ENCODE data around the gene ECHDC3. TPM values are rescaled to one million over a fixed set of nuclear protein-coding genes. Genes with fewer than 3 reads are reported as not detected.

Gene ECHDC3, protein sequence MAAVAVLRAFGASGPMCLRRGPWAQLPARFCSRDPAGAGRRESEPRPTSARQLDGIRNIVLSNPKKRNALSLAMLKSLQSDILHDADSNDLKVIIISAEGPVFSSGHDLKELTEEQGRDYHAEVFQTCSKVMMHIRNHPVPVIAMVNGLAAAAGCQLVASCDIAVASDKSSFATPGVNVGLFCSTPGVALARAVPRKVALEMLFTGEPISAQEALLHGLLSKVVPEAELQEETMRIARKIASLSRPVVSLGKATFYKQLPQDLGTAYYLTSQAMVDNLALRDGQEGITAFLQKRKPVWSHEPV
- total RNA-seq (2014; rRNA removed; shearing (Covaris generic)), result 0.63 and 0.97 TPM in 2 replicates
- polyA plus RNA-seq (2016; fragmentation: Nextera tagmentation; extraction: Ambion mirVana), result 1.8 and 2.3 TPM in 2 replicates

DNA sequence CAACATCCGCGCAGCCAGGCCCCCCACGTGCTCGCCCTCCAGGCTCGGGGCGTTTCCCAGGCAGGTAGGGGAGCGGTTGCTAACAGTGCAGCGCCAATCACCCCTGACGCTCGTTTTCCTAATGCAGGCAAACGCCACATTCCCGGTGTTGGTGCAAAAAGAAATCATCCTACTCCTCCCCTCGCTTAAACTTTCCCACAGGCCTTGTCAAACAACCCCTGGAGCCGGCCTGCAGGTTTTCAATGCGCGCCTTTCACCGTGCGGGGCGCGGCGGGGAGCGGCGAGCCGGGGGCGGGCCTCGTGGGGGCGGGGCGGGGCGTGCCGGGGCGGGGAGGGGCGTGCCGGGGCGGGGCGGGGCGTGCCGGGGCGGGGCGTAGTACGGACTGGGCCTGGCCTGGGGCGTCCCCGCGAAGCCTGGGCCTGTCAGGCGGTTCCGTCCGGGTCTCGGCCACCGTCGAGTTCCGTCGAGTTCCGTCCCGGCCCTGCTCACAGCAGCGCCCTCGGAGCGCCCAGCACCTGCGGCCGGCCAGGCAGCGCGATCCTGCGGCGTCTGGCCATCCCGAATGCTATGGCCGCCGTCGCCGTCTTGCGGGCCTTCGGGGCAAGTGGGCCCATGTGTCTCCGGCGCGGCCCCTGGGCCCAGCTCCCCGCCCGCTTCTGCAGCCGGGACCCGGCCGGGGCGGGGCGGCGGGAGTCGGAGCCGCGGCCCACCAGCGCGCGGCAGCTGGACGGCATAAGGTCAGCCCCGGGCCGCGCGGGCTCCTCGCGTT lies at the start of gene ECHDC3:
TSS of gene ECHDC3 (plus strand) at position 374 of the 770 bp plus-strand sequence. CDS start at position 569, 195 bp downstream.
- peak within 1 kb of the TSS; percentile 71 for H3K4me2 ChIP-seq (ENCODE audit: unreplicated experiment)
- H3F3A ChIP-seq (ENCODE audit: insufficient read depth), result no peaks in the 10 kb centered on the region
- no peak within 1 kb of the TSS for H3K27ac ChIP-seq
- no peaks in the 10 kb centered on the region for H3K9me3 ChIP-seq (ENCODE audit: low read depth)
- in situ Hi-C loops (cut with MboI), result no loop called here
- TF ChIP-seq EZH2phosphoT487 (IDR thresholded peaks at IDR 0.05; ENCODE audit: insufficient read depth, low read depth), result no peak
- no peak for TF ChIP-seq EZH2 (IDR thresholded peaks at IDR 0.05; ENCODE audit: insufficient read depth, poor library complexity, severe bottlenecking)
- no peaks in the 10 kb centered on the region for H3K36me3 ChIP-seq (ENCODE audit: low read depth)
- no peaks in the 10 kb centered on the region for H4K20me1 ChIP-seq (ENCODE audit: insufficient read depth)
- H3K9ac ChIP-seq, result peak within 1 kb of the TSS; percentile 64
- no peaks in the 10 kb centered on the region for H3K4me1 ChIP-seq (ENCODE audit: insufficient read depth)
- no peaks in the 10 kb centered on the region for H3K27me3 ChIP-seq (replicated peaks; ENCODE audit: insufficient read depth)
- no peaks in the 10 kb centered on the region for H3K9me2 ChIP-seq (ENCODE audit: insufficient read depth)
- 14 to 16% methylated on average over 42 to 76 of the region's 93 CpGs for WGBS, 2 experiments (ENCODE audit: low coverage in 1 of 2, low lambda C conversion rate in 2 of 2, missing lambda C conversion rate in 2 of 2)
- H3K79me2 ChIP-seq (ENCODE audit: insufficient read depth), result no peaks in the 10 kb centered on the region
- H2AFZ ChIP-seq, result peak within 1 kb of the TSS; percentile 69
- H3K4me3 ChIP-seq, result peak within 1 kb of the TSS; percentile 60
- peak; percentile 49 for DNase-seq

DNA sequence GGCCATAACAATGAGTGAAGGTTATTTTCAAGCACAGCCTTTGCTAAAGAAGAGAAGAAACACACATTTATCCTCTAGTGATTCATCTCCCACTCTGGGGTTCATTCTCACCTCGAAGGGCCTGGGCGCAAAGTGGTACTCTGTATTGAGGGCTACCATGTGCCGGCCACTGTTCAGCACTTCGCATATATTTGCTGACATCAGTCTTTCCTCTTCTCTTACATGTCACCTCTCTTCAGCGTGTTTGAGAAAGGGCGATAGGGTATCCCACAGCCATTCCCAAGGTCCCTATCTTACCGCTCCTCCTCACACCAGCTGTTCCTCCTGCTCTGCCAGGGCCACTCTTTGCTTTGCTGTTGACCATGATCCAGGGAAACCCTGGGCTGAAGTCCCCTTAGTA lies 48.8 kb upstream of the ECHDC3 start:
- Histone ChIP-seq H3F3A (ENCODE audit: insufficient read depth) (no peaks in the 10 kb centered on the region), H3K27ac (no peak overlapping the region), H3K9me3 (ENCODE audit: low read depth) (no peaks in the 10 kb centered on the region), H3K4me1 (ENCODE audit: insufficient read depth) (no peaks in the 10 kb centered on the region), H3K9ac (no peak overlapping the region), H3K36me3 (ENCODE audit: low read depth) (no peaks in the 10 kb centered on the region), H3K4me2 (ENCODE audit: unreplicated experiment) (no peak overlapping the region), H2AFZ (no peak overlapping the region), H3K9me2 (ENCODE audit: insufficient read depth) (no peaks in the 10 kb centered on the region), H3K27me3 (replicated peaks; ENCODE audit: insufficient read depth) (peaks cover 19% of the 10 kb centered on the region), H4K20me1 (ENCODE audit: insufficient read depth) (no peaks in the 10 kb centered on the region), H3K79me2 (ENCODE audit: insufficient read depth) (no peaks in the 10 kb centered on the region), H3K4me3 (no peak overlapping the region)
- in situ Hi-C loops (cut with MboI), result no loop called here
- DNase-seq, result no peak
- TF ChIP-seq EZH2phosphoT487 (IDR thresholded peaks at IDR 0.05; ENCODE audit: insufficient read depth, low read depth), result no peak
- TF ChIP-seq EZH2 (IDR thresholded peaks at IDR 0.05; ENCODE audit: insufficient read depth, poor library complexity, severe bottlenecking), result no peak
- 88 to 91% methylated on average over 7 of the region's 7 CpGs for WGBS, 2 experiments (ENCODE audit: low coverage in 1 of 2, low lambda C conversion rate in 2 of 2, missing lambda C conversion rate in 2 of 2)

DNA sequence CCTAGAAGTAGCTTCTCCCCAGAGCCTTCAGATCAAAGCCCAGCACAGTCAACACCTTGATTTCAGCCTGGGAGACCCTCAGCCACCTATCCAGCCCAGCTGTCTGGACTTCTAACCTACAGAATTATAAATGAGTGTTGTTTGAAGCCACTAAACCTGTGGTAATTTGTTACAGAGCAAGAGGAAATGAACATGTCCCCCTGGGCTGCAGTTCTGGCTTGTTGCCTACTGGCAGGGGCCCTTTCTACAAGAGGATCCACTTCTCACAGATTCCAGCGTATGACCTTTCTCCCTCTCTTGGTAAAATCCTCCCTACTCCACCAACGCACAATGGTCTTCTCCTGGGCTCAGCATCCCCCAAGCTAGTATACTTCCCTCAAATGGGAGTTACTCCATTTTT lies 46.4 kb upstream of the ECHDC3 start:
- WGBS, 2 experiments (ENCODE audit: low coverage in 1 of 2, low lambda C conversion rate in 2 of 2, missing lambda C conversion rate in 2 of 2), result 39 to 51% methylated on average over 2 of the region's 2 CpGs
- no peak for DNase-seq
- Histone ChIP-seq H3K27me3 (replicated peaks; ENCODE audit: insufficient read depth) (peaks cover 9% of the 10 kb centered on the region; the same call in 1 of the 2 replicates), H3K4me3 (no peak overlapping the region), H3K9ac (no peak overlapping the region), H3K27ac (no peak overlapping the region), H4K20me1 (ENCODE audit: insufficient read depth) (no peaks in the 10 kb centered on the region), H3K9me3 (ENCODE audit: low read depth) (no peaks in the 10 kb centered on the region), H2AFZ (no peak overlapping the region), H3K79me2 (ENCODE audit: insufficient read depth) (no peaks in the 10 kb centered on the region), H3K4me2 (ENCODE audit: unreplicated experiment) (no peak overlapping the region), H3F3A (ENCODE audit: insufficient read depth) (no peaks in the 10 kb centered on the region), H3K4me1 (ENCODE audit: insufficient read depth) (no peaks in the 10 kb centered on the region), H3K36me3 (ENCODE audit: low read depth) (no peaks in the 10 kb centered on the region), H3K9me2 (ENCODE audit: insufficient read depth) (no peaks in the 10 kb centered on the region)
- in situ Hi-C loops (cut with MboI), result no loop called here
- TF ChIP-seq EZH2 (IDR thresholded peaks at IDR 0.05; ENCODE audit: insufficient read depth, poor library complexity, severe bottlenecking), result no peak
- TF ChIP-seq EZH2phosphoT487 (IDR thresholded peaks at IDR 0.05; ENCODE audit: insufficient read depth, low read depth), result no peak

DNA sequence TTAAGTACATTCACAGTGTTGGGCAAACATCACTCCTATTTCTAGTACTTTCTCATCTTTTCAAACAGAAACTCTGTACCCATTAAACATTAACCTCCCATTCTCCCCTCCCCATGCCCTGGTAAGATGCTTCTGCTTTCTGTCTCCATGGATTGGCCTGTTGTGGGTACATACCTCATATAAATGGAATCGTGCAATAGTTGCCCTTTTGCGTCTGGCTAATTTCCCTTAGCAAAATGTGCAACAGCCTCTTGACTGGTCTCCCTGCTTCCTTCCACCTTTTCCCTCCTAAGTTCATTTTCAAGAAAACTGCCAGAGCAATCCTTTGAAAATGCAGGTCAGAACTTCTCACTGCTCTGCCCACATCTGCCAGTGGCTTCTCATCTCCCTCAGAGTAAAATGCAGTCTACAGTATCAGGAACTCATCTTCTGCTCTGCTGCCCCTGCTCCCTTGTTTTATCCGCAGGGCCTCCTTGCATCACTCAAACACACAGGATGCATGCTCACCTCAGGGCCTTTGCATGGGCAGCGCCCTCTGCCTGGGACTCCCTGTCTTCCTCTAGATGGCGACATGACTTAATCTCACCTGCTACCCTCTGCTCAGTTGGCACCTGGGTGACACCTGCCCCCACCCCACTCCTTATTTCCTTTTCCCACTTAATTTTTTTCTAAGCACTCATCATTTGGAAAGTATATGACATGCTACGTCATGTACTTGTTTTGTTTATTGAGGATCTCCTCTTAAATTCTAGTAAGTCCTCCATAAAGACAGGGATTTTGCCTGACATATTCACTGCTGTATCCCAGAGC lies 44.3 kb upstream of the ECHDC3 start:
- Histone ChIP-seq H3K79me2 (ENCODE audit: insufficient read depth) (no peaks in the 10 kb centered on the region), H2AFZ (no peak overlapping the region), H3K9ac (no peak overlapping the region), H3K36me3 (ENCODE audit: low read depth) (no peaks in the 10 kb centered on the region), H4K20me1 (ENCODE audit: insufficient read depth) (no peaks in the 10 kb centered on the region), H3K9me3 (ENCODE audit: low read depth) (no peaks in the 10 kb centered on the region), H3K27ac (no peak overlapping the region), H3K4me2 (ENCODE audit: unreplicated experiment) (no peak overlapping the region), H3K4me1 (ENCODE audit: insufficient read depth) (no peaks in the 10 kb centered on the region), H3F3A (ENCODE audit: insufficient read depth) (no peaks in the 10 kb centered on the region), H3K9me2 (ENCODE audit: insufficient read depth) (no peaks in the 10 kb centered on the region), H3K27me3 (replicated peaks; ENCODE audit: insufficient read depth) (no peaks in the 10 kb centered on the region), H3K4me3 (no peak overlapping the region)
- WGBS, 2 experiments (ENCODE audit: low coverage in 1 of 2, low lambda C conversion rate in 2 of 2, missing lambda C conversion rate in 2 of 2), result 90 to 97% methylated on average over 6 of the region's 6 CpGs
- no peak for TF ChIP-seq EZH2 (IDR thresholded peaks at IDR 0.05; ENCODE audit: insufficient read depth, poor library complexity, severe bottlenecking)
- TF ChIP-seq EZH2phosphoT487 (IDR thresholded peaks at IDR 0.05; ENCODE audit: insufficient read depth, low read depth), result no peak
- in situ Hi-C loops (cut with MboI), result no loop called here
- no peak for DNase-seq
